Activated naive CD8-positive, alpha-beta T cell treated with anti-CD3 and anti-CD28 coated beads, Interleukin-2, amount 50 U/mL, for 16 hours (primary cell): ENCODE data around the gene GATAD2A.
"Not testable (repeated sequence)": the region's sequence is repeated elsewhere in the genome, so short reads cannot be mapped to it uniquely, and the experiment has no call there.

Source experiments
- DNase-seq: peaks from one replicate; pipeline ENCODE4 v3.0.0-alpha.2; 2020; ENCODE audit warnings: low read depth, low spot score

The GATAD2A gene

DNA sequence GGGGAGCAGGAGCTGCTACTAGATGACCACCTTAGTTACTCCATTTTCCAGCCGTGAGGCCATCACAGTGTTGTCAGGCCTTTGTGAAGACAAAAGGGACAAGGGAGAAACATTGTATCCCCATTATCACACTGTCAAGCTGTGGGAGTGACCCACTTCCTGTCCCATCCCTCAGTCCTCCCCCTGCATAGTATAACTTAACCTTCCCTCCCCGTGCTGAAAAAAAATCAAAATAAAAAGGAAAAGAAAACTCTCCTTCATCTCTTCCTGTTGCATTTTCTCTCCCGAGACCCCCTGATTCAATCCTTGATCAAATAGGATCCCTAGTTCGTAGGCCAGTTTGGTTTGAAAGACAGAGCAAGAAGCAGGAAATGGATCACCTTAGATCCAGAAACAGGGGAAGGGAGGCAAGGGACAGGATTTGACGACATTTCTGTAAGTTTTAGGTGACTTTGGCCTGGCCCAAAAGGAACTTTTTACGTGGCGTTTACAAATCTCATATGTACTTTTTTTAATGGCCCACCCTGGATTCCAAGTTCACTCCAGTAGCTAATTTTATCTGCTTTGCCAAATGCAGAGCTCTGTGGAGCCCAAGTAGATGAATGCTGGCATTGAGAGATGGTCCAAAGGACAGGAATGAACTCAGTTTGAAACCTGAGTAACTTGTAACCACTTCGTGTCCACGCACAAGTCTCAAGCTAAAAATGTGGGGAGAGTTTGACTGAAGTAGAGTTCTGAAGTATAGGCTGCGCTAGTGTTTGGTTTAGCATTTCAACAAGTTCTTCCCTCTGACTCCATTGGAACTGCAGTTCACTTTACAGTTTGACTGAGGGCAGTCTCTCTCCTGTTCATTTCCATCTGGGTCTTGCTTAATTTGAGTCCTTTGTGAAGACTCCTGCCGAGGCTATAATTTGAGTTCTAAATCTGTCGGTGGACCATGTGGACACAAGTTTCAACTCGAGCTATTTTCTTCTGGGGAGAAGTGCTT, 16.6 kb upstream of the GATAD2A start:
- no peak for DNase-seq

DNA sequence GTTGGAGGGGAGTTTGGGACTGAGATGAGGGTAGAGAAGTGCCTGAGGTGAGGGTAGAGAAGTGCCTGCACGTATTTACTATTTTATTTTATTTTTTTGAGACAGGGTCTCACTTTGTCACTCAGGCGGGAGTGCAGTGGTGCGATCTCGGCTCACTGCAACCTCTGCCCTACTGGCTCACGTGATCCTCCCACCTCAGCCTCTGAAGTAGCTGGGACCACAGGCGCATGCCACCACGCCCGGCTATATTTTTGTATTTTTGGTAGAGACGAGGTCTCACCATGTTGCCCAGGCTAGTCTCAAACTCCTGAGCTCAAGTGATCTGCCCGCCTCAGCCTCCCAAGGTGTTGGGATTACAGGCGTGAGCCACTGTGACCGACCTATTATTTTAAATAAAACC, 15.8 kb upstream of the GATAD2A start:
- not testable (repeated sequence) for DNase-seq

DNA sequence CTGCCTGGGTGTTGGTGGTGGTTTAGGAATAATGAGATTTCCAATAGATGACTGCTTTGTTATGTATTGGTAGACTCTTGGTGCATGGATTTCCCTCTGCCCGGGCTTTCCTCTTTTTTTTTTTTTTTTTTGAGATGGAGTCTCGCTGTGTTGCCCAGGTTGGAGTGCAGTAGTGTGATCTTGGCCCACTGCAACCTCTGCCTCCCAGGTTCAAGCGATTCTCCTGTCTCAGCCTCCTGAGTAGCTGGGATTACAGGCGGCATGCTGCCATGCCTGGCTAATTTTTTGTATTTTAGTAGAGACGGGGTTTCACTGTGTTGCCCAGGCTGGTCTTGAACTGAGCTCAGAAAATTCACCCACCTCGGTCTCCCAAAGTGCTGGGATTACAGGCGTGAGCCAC, 11.1 kb upstream of the GATAD2A start:
- DNase-seq = not testable (repeated sequence)

DNA sequence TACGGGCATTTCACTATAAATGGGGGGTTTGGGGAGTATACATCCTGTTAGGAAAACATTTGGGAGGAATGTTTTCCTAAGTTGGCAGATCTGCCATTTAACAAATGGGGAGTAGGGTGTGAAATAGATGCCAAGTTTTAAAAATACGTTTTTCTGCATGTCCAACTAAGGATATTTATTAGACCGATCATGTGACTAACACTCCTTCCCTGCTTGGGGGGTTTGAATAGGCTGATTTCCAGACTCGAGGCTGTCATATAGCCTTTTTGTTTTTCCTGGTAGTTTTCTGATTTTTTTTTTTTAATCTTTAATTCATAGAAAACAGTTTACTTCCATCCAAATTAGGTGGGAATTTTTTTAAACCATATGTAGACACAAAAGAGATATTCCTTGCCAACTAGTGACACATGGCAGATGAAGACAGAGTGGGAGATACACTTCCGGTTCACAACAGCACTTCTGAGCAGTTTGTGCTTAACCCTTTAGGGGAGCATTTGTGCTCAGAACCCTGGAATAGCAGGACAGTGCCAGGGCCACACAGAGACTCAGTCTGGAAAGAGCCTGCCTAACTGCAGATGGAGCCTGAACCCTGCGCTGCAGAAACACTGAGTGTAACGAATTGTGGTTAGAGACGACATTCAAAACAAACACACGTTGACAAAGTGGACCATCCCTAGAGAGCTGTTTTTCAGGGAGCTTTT, 5.6 kb upstream of the GATAD2A start:
- no peak for DNase-seq

DNA sequence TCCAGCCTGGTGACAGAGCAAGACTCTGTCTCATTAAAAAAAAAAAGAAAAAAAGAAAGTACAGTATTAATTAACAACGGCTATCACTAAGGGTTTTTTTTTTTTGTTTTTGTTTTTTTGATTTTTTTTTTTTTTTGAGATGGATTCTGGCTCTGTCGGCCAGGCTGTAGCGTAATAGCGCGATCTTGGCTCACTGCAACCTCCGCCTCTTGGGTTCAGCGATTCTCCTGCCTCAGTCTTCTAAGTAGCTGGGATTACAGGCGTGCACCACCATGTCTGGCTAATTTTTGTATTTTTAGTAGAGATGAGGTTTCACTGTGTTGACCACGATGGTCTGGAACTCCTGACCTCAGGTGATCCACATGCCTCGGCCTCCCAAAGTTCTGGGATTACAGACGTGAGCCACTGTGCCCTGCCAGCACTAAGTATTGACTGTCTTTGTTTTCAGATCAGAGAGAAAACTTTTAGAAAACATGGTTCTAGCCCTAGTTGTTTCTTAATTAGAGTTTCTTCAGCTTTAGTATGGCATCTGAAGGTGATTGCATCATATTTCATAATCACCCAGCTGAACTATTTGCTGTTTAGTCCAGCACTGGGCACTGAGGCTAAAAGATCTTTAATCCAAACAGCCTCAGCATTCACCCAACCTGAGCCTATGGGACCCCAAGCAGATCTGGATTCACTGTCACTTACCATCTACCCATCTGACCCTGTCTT, 2.7 kb upstream of the GATAD2A start:
- no peak for DNase-seq

DNA sequence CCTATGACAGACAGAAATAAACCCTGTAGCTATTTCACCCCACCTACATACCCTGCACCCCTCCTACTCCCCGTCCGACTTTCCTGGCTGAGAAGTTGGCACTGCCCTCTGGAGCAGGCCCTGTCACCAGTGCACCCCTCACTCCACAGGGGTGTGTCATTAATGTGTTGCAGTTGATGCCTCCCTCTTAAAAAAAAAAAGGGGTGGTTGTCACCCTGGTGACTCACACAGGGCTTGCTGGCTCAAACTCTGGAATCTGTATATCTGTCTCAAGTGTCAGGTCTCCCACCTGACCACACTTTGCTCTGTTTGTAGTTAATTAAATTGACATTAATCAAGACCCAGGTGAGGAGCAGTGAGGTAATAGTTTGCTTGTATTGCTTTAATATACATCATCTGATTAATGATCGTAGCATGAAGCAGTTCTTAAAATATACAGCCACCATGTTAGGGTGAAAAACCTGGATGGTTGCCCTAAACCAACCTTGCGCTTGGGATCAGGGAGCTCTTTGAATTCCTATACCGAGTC, 2.0 kb upstream of the GATAD2A start:
- DNase-seq = no peak

DNA sequence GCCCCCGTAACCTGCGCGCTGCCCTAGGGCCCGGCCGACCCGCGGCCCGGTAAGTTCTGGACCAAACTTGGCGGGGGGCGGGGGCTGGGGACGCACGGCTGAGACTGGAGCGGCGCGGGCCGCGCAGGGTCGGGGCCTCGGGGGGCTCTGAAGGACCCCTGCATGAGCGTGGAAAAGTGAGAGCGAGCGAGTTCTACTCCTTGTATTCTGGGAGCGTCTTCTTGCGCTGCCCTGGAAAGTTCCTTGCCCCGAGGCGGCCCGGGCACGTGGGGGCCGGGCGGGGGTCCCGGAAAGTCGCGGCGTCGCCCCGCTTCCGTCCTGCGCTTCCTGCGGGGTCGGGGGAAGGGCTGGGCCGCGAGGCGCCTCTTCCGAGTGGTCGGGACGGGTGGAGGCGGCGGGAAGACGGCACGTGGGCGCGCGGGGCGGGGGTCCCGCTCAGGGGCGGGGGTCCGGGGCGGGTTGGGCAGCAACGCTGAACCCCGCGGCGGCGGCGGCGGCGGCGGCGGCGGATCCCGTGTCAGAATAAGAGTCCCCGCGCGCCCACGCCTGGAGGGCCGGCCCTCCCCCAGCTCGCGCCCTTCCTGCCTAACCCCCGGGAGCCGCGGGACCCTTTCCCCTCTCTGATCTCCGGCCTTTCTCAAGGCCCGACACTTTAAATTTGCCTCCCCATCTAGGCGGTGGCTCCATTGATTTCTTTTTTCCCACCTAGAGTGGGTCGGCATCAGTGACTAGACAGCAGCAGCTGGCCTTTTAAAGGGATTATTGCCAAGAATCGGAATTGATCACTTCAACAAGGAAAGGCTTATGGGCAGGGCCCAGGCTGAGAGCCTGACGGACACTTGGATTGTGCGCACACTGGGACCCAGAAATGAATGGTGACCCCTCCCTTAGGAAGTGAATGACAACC, 749 bp downstream of the GATAD2A start:
- DNase-seq = no peak

DNA sequence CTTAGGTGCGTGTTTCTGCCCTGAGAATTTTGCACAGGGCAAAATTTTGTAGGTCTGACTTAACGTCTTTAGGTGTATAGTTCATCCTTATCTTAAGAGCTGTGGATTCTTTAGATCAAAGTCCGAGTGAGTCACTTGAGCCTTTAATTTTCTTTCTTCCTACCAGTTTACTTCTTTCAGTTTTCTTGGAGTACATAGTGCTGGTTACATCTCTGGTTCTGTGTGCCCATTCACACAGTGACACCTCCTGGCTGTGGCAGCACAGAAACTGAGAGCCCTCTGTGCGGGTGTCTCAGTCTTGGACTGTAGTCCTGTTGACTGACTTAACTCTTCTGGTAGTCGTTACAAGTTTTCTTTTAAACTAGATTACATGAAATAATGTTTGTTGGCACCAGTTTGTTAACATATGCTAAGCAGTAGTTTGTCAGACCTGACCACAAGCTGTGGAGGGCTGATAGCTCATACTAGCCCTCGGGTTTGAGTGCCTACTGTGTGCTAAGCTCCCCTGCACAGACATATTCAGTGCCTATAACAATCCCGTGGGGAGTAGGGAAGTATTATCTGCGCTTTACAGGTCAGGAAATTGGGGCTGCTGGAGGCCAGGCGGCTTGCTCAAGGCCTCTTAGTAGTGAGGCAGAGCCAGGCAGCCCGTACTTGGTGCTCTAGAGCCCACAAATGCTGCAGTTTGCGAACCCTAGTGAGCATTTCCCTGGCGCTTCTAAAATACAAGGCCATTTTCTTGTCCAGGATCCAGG, 1.6 kb downstream of the GATAD2A start:
- no peak for DNase-seq

DNA sequence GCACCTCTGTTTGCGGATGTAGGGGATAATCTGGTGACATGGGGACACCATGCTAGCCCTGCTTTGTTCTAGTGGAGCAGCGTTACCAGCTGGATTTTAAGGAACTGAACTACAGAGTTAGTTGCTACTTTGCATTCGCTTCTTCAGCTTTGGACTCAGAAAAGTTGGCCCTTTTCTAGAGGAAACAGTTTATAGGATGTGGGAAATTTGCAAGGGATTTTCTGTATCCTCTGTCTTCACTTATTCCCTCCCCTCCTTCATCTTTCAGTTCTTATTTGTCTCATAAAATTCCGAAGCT, 2.1 kb downstream of the GATAD2A start:
- DNase-seq = no peak

DNA sequence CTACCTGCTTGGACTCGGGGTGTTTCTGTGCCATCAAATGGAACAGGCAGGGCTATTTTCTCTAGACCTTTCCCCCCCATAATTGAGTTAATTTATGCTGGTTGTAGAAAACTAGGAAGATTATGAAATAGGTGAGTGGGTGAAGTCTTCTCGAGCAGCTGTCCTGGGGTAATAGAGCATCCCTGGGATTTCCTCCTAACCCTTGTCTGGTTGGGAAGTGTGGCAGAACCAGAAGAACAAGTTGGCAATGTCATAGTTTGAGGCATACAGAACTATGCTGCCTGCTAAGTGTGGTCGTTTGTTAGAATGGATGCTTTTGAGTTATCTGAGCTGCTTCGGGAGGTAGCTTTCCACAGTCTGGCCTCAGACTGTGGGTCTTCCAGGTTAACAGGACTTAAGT, 3.7 kb downstream of the GATAD2A start:
- DNase-seq = no peak

DNA sequence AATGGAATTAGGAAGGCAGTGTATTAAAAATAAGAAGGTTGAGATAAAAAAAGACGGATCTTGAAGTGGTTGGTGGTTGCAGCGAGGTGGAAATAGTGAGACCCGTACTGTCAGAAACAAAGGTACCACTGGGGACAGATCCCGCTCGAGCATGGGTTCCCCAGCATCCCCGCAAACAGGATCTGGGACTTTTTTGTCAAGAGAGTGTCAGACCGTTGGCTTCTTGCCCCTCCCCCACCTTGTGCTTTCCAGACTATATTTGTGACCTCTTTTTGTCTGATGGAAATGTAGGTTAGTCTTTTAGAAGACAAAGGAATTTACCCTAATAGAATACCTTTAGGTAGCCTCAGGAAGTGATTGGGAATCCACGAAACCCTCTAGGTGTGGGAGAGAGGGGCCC, 4.2 kb downstream of the GATAD2A start:
- no peak for DNase-seq

DNA sequence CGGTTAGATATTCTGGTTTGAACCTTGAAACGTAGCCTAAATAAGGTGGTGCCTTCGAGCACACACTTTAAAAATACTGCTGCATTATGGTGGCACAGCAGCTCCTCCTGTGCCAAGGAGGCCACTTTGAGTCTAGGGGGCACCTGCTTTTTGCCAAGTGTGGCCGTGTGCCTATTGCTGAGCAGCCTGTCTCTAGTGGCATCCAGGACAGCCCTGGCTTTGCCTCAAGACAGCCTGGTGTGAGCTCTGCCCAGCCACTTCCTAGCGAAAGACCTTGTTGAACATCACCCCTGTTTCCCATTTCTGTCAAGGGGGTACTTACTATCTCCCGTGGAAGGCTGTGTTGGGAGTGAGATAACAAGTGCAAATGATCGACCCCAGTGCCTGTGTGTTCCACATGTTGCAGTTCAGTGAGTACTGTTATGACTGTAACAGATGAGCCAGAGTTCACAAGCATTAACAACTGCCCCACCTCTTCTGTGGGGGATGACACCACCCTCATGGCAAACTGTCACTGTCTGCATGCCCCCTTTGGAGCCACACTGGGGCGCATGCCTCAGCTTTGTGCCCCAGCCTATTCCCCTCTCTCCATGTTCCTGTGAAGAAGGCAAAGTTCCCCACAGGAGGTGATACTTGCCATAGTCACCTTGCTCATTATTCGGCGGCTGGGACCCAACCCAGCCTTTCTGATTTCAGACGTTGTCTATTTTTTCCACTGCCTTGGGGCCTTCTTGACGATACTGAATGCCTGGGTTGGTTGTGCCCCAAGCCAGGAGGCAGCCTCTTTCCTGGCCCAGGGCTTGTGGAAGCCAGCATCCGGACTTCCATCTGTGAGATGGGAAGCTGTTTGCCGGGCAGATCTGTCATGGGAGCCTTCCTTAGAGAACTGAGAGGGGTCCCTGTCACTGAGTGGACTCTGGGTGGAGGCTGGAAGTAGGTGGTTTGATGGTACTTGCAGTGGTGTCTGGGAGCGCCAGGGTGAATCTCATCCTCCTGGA, 5.4 kb downstream of the GATAD2A start:
- no peak for DNase-seq

DNA sequence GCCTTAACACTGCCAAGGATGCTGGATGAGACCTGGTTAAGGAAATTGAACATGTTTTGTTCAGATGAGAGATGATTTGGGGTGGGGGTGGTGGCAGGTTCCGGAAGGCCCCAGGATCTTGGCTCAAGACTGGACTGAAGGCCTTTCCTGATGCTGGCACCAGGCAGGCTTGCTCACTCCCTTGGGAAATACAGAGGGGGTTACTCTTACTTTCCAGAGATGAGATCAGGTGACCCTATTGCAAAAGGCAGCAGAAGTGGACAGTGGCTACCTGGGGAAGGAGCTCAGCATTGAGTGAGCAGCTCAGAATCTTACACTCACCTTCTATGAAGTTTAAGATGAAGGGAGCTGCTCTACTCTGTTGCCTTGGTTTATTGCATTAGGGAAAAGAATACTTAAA, 10.8 kb downstream of the GATAD2A start:
- no peak for DNase-seq

DNA sequence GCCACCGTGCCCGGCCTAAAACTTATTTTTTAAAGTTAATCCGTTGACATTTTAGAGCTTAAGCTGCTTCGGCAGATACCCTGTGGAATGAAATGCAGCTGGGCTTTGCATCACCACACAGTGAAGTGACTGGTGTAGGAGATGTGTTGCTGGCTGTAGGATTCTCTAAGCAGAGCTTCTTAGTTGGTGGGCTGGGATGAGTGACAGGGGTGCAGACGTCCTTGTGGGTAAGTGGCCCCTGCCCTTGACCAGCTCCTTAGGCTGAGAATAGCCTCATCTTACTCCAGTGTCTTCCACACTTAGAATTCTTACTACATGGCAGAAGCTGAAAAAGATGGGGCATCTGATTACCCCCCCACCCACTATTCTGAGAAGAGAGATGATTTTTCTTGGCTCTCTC, 11.6 kb downstream of the GATAD2A start:
- no peak for DNase-seq

DNA sequence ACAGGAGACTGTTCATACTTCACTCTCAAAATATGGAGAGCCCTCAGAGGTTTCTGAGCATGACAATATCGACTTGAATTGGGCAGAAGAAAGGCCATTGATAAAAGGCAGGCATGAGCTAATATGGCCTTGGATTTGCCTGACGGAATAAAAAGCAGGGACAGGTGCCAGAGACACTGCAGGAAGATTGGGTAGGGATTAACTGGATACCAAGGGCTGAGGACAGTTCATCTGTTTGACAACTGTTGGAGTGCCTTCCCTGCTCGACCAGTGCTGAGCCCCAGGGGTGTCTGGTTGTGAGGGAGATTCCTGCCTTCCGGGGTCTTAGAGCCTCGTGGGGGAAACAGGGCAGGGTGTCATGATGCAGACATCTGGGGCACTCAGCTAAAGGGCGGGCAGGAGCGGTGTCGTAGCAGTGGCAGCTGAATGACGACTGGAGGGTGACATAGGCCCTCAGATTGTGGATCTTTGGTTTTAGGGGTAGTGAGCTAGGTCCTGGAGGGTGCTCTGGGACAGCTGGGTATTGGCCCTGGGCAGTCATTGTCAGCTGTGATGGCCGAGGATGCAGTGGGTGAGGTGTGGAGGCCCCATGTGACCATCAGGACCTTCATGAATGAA, 12.3 kb downstream of the GATAD2A start:
- DNase-seq = no peak

DNA sequence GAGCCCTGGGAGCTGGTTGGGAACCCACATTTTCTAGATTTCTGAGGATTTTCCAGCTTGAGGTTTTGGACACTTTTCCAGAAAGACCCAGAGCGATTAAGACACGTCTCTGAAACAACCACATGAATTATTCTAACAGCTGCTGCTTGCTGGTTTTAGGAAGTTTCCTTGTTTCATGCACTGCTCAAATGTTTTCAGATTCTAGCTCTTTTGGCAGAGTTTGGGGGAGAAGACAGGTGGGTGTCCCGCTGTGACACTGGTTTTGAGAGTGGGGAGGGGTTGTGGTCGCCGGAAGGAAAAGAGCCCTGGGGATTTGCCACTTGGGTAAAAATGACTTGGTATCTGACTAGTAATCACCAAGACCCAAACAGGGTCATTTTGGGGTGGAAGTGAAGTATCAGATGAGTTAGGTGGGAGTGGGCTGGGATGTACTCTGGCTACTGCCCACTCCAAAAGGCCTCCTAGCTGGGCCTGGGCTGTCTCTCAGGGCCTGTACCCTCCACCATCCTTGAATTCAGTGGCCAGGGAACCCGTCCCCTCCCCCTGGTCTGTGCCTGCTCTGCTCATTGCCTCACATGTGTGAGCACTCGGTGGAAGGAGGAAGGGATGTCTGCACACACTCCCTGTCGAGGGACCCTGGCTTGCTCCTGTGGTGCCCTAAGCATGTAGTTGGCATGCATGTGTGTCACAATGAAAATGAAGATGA, 13.2 kb downstream of the GATAD2A start:
- no peak for DNase-seq

DNA sequence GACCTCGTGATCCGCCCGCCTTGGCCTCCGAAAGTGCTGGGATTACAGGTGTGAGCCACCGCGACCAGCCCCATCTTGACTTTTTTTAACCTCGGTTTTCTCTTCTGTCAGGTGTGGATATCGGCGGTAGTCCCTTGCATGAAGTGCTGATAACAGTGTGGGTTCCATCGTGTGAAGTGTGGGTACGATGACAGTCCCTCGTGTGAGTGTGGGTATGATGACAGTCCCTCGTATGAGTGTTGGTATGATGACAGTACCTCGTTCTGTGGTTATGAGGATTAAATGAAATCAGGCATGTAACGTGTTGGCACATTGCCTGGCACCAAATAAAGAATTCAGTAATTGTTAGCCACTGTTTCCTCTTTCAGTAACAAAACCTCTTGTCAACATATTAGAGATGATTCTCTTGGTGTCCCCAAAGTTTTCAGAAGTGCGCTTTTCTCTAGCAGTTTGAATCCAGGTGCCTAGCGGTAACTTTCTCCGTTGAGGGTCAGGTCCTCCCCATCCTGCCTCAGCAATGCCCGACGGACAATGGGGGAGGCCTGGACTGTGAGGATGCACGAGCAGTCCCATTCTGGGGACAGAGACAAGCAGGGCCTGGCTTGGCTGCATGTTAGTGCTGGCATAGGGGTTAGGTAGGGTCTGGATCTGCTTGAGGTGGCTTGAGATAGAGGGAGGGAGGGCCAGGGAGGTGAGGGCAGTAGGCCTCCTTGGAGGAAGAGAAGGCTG, 15.3 kb downstream of the GATAD2A start:
- DNase-seq = no peak
